Keratinocyte (primary cell): ENCODE measurements around the gene TM9SF2. TPM values are rescaled to one million over a fixed set of nuclear protein-coding genes. Genes with fewer than 3 reads are reported as not detected.
"Not testable (repeated sequence)": the region's sequence is repeated elsewhere in the genome, so short reads cannot be mapped to it uniquely, and the experiment has no call there.

Experiments used
- DNase-seq: peaks from one replicate; pipeline ENCODE4 v3.0.0-alpha.2; 2011; ENCODE audit warnings: low read depth, missing footprints, low spot score
- FAIRE-seq: peaks from 2 replicates; lab custom pipeline; 2011; peaks lifted over from hg19 to GRCh38; lab: Jason Lieb, UNC
- H2AFZ ChIP-seq: 2 replicates; pipeline ENCODE4 v1.6.0; 2012; ENCODE audit warnings: low read length, control low read depth, inconsistent platforms; ENCODE audit not compliant: control insufficient read depth
- H3K27ac ChIP-seq: 2 replicates; pipeline ENCODE4 v1.5.1; 2011; ENCODE audit warnings: low read length; ENCODE audit not compliant: control insufficient read depth, insufficient read depth
- H3K27me3 ChIP-seq: 3 replicates; pipeline ENCODE4 v1.6.0; 2011; ENCODE audit warnings: low read length; ENCODE audit not compliant: control insufficient read depth, insufficient read depth; ENCODE audit errors: extremely low read depth
- H3K36me3 ChIP-seq, 2 experiments: 2 replicates in 1 of 2; 3 replicates in 1 of 2; pipeline ENCODE4 v1.5.1; 2011; ENCODE audit warnings: low read length in 2 of 2, mild to moderate bottlenecking in 1 of 2; ENCODE audit not compliant: control insufficient read depth in 2 of 2, insufficient read depth in 2 of 2; ENCODE audit errors: extremely low read depth in 1 of 2
- H3K4me1 ChIP-seq: 3 replicates; pipeline ENCODE4 v1.5.1; 2011; ENCODE audit warnings: low read length; ENCODE audit not compliant: control insufficient read depth, insufficient read depth; ENCODE audit errors: extremely low read depth
- H3K4me2 ChIP-seq: 3 replicates; pipeline ENCODE4 v1.6.0; 2011; ENCODE audit warnings: low read depth, low read length; ENCODE audit not compliant: control insufficient read depth, insufficient read depth; ENCODE audit errors: extremely low read depth
- H3K4me3 ChIP-seq, 3 experiments: fragments of 200-600 bp in 1 of 3; sonication (generic) in 1 of 3; 2 replicates in 2 of 3; 3 replicates in 1 of 3; pipeline ENCODE4 v1.5.1; 2011 to 2016; ENCODE audit warnings: low read length in 3 of 3, mild to moderate bottlenecking in 3 of 3, control low read depth in 2 of 3, inconsistent platforms in 1 of 3, low read depth in 1 of 3, mixed read lengths in 1 of 3, mixed run types in 1 of 3, moderate library complexity in 1 of 3; ENCODE audit not compliant: control insufficient read depth in 2 of 3, insufficient read depth in 2 of 3; ENCODE audit errors: extremely low read depth in 1 of 3
- H3K79me2 ChIP-seq: 2 replicates; pipeline ENCODE4 v1.6.0; 2012; ENCODE audit warnings: low read length; ENCODE audit not compliant: control insufficient read depth, insufficient read depth
- H3K9ac ChIP-seq: 3 replicates; pipeline ENCODE4 v1.6.0; 2011; ENCODE audit warnings: low read length; ENCODE audit not compliant: control insufficient read depth, insufficient read depth; ENCODE audit errors: extremely low read depth
- H3K9me1 ChIP-seq: 3 replicates; pipeline ENCODE4 v1.6.0; 2011; ENCODE audit warnings: low read length; ENCODE audit not compliant: control insufficient read depth, insufficient read depth; ENCODE audit errors: extremely low read depth
- H3K9me3 ChIP-seq: 2 replicates; pipeline ENCODE4 v1.5.1; 2012; ENCODE audit warnings: low read depth, low read length; ENCODE audit not compliant: control insufficient read depth
- H4K20me1 ChIP-seq: 3 replicates; pipeline ENCODE4 v1.6.0; 2011; ENCODE audit warnings: low read length; ENCODE audit not compliant: control insufficient read depth, insufficient read depth; ENCODE audit errors: extremely low read depth
- CTCF ChIP-seq, 3 experiments: IDR thresholded peaks in 1 of 3; conservative IDR thresholded peaks in 1 of 3; optimal IDR thresholded peaks in 1 of 3; 2 replicates in 2 of 3; 3 replicates in 1 of 3; pipeline versions ENCODE3 to v1.5.1; 2011; ENCODE audit warnings: low read length in 3 of 3, mild to moderate bottlenecking in 3 of 3, moderate library complexity in 2 of 3, control low read depth in 1 of 3, inconsistent platforms in 1 of 3; ENCODE audit not compliant: insufficient read depth in 2 of 3; ENCODE audit errors: extremely low read depth in 1 of 3
- EZH2 ChIP-seq: IDR thresholded peaks from one replicate; pipeline ENCODE4 v1.6.1; 2012; ENCODE audit warnings: inconsistent platforms, mild to moderate bottlenecking, low read length, moderate library complexity
- dilution Hi-C: fragments of 300-500 bp; cut with MboI; formaldehyde crosslinking; loops from one replicate; pipeline ENCODE4 v1.7.0; 2020; ENCODE audit warnings: low sequenced_read_pairs; ENCODE audit not compliant: extremely low pct_ligation_motif_present
- polyA plus RNA-seq, 5 experiments: library from polyadenylated mRNA; depleted of rRNA in 3 of 5; stranded (reverse) in 3 of 5; stranded (forward) in 1 of 5; unstranded in 1 of 5; fragments of >200 nt; gene quantifications; 1 replicate in 1 of 5; 2 replicates in 3 of 5; 3 replicates in 1 of 5; pipeline versions ENCODE4 v1.2.1 to v1.2.3, GENCODE V29; 2011 to 2012; ENCODE audit warnings: missing spikeins in 2 of 5, low read depth in 1 of 5, low replicate concordance in 1 of 5

Gene TM9SF2
- polyA plus RNA-seq, 1 donor (not counting 4 experiments of a cell fraction or from before 2014, with no cell fraction given), result 134 TPM

DNA sequence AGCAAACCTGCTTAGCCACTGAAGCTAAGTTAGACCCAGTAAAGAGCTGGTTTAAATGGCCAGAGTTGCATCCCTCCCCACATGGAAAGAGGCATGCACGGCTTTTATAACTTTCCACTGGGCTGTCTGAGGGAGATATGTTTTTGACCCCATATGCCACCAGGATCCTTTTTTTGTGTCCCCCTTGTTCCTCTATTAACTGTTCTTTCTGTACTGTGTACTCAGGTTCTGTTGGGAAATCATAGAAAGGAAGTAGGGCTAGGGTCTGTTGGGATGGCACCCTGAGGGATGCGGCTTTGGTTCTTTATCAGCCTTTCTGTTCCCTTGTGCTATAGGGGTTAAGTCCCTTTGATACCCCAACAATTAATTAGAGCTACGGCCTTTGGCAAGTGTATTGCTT, 12.2 kb upstream of the TM9SF2 start:
- dilution Hi-C loops, result no loop called here
- H3K79me2 ChIP-seq, result no peaks in the 10 kb centered on the region
- H3K27ac ChIP-seq, result no peak overlapping the region
- TF ChIP-seq EZH2 (no peak), CTCF (optimal IDR thresholded peaks at IDR 0.05 in 1 of 3, IDR thresholded peaks at IDR 0.05 in 1 of 3, conservative IDR thresholded peaks at IDR 0.05 in 1 of 3; ENCODE audit: extremely low read depth in 1 of 3, insufficient read depth in 2 of 3, low read length in 3 of 3) (no peak)
- H3K4me1 ChIP-seq, result no peaks in the 10 kb centered on the region
- FAIRE-seq (no peak), DNase-seq (no peak)
- H3K9ac ChIP-seq, result no peak overlapping the region
- H4K20me1 ChIP-seq, result no peaks in the 10 kb centered on the region
- H3K36me3 ChIP-seq, result no peaks in the 10 kb centered on the region
- no peak overlapping the region for H3K4me3 ChIP-seq
- H3K9me1 ChIP-seq, result no peaks in the 10 kb centered on the region
- H2AFZ ChIP-seq, result no peak overlapping the region
- H3K9me3 ChIP-seq, result no peaks in the 10 kb centered on the region
- H3K27me3 ChIP-seq, result no peaks in the 10 kb centered on the region
- no peak overlapping the region for H3K4me2 ChIP-seq

GRCh38 chr13:99491750-99492149, 9.5 kb upstream of the TM9SF2 start:
- H3K9me1 ChIP-seq, H3K9ac ChIP-seq, H3K27me3 ChIP-seq, H3K36me3 ChIP-seq, H3K4me2 ChIP-seq, H3K27ac ChIP-seq, DNase-seq, H3K4me3 ChIP-seq, H2AFZ ChIP-seq, H3K9me3 ChIP-seq, H3K79me2 ChIP-seq, dilution Hi-C loops, FAIRE-seq, H4K20me1 ChIP-seq, H3K4me1 ChIP-seq: not testable (repeated sequence)

- Histone ChIP-seq H3K79me2 (no peaks in the 10 kb centered on the region), H3K27ac (no peak overlapping the region), H3K36me3 (no peaks in the 10 kb centered on the region), H3K9me1 (no peaks in the 10 kb centered on the region), H3K4me1 (peaks cover 16% of the 10 kb centered on the region), H4K20me1 (no peaks in the 10 kb centered on the region), H3K9me3 (no peaks in the 10 kb centered on the region), H3K9ac (no peak overlapping the region), H3K4me2 (peak overlapping the region; percentile 40), H3K4me3 (peak overlapping the region in 1 of 3 experiments; percentile 2), H2AFZ (peak overlapping the region; percentile 5), H3K27me3 (no peaks in the 10 kb centered on the region)
- TF ChIP-seq CTCF (optimal IDR thresholded peaks at IDR 0.05 in 1 of 3, IDR thresholded peaks at IDR 0.05 in 1 of 3, conservative IDR thresholded peaks at IDR 0.05 in 1 of 3; ENCODE audit: extremely low read depth in 1 of 3, insufficient read depth in 2 of 3, low read length in 3 of 3) (no peak), EZH2 (no peak)
- FAIRE-seq (no peak), DNase-seq (no peak)
- dilution Hi-C loops, result no loop called here
Observed at GRCh38 chr13:99495466-99496183, 5.6 kb upstream of the TM9SF2 start.
